ENCODE measurements around the gene RBPMS2.
"Not testable (repeated sequence)": the region's sequence is repeated elsewhere in the genome, so short reads cannot be mapped to it uniquely, and the experiment has no call there.

RBPMS2 gene

DNA sequence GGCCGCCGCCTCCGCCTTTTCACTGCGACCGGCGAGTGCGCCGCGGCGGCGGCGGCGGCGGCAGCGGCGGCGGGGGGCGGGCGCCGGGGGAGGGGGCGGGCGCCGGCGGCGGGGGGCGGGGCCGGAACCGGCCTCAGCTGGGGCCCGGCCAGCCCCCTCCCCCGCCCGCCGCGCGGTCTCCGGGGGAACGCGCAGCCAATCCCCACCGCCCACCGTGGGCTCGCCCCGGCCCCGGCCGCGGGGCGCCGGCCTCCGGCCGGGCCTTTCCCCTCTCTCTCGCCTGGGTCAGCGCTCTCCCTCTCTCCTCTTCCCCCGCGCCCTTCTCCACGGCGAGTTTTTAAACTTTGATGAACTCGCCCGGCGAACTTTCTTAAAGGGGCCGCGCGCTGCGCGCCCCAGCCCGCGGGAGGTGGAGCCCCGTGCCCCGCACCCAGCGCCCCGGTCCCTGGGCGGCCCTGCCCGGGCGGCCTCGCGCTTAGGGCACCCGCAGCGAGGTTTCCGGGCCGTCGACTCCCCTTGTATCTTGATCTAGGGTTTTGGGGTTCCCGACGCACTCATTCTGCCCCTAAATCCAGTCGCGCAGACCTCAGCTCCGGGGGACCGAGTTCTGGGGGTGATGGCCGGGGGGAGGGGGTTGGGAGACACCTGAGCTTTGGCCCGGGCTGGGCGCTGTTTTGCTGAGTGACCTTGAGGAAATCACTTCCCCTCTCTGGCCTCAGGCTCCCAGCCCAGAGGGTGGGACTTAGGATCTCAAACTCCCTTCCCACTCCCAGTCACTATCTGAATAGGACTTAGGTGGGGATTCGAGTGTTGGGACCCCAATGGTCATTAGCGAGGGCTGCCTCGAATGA lies at the start of gene RBPMS2:
TSS of gene RBPMS2 (minus strand) at position 39 of the 851 bp plus-strand sequence. CDS start 270 bp downstream, outside the sequence.
- peak; percentile 29 to 68 (median 41) for DNase-seq

DNA sequence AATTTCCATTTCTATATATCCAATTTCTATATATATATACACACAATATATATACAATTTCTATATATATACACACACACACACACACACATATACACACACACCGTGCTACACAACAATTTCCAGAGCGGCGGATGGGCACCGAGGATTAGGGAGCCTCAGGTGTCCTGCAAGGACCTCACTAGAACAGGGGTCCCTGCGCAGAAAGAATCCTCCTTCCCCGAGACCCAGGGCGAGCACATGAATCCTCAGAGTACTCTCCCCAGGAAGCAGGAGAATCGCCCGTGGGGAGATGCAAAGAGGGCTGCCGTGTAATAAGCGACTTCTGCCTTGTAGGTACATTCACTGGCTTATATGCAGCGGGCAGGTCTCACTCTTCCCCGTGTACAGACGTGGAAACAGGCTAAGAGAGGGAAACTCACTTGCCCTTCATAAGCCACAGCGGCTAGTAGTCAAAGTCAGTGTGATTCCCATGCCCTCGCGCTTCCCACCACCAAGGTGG lies 49.6 kb upstream of the RBPMS2 start:
- DNase-seq, result no peak

DNA sequence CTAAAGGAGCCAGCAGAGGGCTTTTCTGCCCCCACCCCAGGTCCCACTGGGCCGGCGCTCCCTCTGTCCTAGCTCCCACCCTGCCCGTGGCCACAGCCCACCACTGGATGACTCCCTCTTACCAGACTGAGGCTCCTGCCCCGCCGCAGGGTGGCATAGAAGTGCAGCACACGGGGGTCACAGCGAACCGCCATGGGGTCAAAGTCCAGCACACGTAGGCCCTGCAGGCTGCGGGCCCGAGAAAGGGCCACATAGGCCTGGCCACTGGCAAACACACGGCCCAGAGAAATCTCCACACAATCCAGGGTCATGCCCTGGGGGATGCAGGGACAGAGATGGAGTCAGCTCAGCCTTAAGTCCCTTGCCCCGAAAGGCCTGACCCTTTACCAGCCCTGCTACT lies 41.1 kb upstream of the RBPMS2 start:
- DNase-seq, result no peak

DNA sequence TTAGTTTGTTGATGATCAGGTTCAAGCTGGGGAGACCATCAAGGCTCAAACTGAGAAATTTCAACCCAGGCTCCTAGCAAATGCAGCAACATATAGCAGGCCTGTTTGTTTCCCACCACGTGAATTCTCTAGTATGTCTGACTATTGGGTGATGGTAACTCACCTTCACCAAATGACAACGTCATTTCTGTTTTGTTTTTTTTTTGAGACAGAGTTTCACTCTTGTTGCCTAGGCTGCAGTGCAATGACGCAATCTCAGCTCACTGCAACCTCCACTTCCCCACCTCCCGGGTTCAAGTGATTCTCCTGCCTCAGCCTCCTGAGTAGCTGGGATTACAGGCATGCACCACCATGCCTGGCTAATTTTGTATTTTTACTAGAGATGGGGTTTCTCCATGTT lies 39.6 kb upstream of the RBPMS2 start:
- DNase-seq, result not testable (repeated sequence)

DNA sequence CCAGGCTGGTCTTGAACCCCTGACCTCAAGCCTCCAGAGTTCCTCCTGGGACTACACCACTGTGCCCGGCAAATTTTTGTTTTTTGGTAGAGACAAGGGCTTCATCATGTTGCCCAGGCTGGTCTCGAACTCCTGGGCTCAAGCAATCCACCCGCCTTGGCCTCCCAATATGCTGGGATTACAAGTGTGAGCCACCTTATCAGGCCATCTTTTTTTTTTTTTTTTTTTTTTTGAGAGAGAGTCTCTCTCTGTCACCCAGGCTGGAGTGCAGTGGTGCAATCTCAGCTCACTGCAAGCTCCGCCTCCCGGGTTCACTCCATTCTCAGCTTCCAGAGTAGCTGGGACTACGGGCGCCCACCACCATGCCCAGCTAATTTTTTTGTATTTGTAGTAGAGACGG lies 38.9 kb upstream of the RBPMS2 start:
- DNase-seq, result not testable (repeated sequence)

DNA sequence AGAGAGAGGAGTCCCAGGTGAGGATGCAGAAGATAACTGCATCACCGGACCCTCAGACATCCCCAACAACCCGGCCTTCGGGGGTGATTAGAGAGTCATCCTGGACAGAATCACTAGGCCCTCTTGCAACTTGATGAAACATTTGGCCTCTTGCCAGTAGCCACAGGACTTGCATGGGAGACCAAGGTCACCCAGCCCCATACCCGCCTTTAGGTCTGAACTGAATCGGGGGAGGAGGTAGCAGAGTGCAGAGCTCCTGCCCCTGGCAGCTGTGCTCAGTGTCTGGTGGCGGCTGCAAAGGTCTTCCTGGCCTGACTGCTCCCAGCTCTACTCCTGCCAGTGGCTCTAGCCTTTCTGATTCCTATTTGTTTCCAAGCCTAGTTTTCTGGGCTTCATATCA lies 37.7 kb upstream of the RBPMS2 start:
- no peak for DNase-seq

DNA sequence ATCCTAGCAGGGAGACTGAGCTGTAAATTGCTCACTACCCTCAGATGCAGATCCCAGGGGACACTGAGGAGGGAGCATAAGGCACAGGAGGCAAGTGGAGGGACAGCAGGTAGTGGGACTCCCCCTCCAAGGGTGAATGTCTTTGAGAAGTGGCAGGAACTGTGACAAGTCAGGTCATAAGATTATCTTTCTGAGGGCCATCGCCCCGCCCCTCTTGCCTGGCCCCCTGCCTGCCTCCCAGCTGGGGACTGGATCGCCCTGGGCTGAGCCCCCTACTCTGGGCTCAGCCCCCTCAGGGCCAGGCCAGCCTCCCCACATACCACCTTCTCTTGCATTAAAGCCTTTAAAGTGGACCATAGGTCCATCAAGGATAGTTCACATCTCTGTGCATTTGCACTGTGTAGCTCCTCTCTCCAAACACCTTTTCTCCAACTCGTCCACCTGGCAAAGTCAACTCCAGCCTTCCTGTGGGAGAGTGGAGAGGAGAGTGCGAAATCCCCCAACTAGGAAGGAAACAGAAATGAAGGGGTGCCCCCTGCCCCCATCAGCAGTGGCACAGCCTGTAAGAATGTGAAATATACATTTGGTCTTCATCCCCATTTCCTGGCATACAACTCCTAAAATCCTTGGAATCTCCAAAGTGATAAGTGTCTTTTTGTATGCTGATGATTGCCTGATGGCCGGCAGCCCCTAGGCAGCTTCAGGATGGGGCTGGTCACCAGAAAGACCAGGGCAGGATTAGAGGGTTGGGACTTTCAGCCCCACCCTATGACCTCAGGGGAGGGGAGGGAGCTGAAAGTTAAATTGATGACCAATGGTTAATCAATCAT lies 35.3 kb upstream of the RBPMS2 start:
- no peak for DNase-seq

DNA sequence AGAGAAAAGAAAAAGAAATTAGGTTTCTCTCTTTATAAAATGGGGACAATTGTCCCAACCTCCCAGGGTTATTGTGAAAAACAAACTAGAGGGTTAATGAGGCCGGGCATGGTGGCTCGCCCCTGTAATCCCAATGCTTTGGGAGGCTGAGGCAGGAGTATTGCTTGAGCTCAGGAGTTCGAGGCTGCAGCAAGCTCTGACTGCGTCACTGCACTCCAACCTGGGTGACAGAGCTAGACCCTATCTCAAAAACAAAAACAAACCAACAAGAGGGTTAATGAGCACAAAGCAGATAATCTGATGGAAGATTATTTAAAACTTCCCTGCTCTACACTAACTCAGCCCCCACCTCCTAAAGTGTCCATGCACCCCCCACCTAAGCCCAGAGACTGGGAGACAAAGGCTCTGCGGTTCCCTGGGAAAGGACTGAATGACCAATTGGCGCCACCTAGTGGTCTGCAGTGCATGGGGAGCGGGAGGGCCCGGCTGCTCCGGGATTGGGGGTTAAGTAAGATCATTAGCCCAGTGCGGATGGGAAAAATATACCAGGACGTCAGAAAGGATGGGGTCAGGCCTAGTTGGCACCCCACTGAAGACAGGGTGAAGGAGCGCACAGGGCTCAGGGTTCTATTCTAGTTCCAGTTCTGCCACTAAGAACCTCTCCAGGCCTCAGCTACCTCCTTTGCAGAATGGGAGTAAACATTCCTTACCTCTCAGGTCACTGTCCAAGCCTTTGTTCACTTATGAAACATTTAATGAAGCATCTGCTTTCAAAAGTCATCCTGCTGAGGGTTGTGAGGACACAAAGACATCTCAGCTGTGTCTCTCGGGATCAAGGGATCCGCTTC lies 34.5 kb upstream of the RBPMS2 start:
- peak; percentile 77 to 92 (median 83) for DNase-seq

DNA sequence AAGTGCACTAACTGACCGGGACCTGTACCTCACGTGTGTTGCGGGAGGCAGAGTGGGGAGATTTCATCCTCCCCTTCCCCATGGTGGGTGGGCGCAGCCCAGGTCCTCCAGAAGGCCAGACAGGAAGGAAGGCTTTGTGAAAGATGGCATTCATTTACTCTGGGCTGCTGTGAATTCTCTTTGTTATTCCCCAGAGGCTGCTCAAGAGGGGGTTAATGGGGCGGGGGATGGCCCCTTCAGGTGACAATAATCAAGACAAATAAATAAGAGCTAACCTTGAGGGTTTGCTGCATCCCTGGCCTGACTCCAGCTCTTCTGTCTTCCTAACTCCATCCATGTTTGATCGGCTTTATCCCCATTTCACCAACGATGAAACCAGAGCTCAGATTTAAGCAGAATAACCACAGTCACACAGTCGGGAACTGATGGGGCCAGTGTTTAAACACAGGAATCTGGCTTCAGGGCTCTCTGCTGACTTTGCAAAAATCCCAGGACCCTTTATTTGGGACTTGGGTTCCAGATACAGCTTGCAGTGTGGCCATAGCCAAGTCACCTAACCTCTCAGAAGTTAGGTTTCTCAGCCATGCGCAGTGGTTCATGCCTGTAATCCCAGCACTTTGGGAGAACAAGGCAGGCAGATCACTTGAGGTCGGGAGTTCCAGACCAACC lies 33.5 kb upstream of the RBPMS2 start:
- DNase-seq, result no peak

DNA sequence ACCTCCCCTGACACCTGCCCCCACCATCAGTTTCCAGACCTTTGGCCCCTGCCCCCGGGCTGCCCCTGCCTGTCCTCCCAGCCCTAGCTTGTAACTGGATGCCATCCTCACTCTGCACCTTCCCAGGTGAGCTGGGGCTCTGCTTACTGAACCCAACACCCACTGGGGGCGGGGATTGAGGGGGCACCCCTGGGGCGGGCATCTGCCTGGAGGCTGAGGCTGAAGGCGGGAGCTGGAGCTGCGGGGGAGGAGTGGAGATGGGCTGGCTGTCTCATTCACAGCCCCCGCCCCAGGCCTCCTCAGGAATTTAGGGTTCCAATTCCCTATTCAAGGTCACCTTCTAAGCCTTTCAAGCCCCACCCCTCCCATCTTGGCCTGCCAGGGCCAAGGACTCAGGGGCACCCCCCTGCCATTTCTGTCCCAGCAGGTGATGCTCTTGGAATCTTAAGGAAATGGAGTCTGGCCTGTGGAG lies 32.4 kb upstream of the RBPMS2 start:
- no peak for DNase-seq

DNA sequence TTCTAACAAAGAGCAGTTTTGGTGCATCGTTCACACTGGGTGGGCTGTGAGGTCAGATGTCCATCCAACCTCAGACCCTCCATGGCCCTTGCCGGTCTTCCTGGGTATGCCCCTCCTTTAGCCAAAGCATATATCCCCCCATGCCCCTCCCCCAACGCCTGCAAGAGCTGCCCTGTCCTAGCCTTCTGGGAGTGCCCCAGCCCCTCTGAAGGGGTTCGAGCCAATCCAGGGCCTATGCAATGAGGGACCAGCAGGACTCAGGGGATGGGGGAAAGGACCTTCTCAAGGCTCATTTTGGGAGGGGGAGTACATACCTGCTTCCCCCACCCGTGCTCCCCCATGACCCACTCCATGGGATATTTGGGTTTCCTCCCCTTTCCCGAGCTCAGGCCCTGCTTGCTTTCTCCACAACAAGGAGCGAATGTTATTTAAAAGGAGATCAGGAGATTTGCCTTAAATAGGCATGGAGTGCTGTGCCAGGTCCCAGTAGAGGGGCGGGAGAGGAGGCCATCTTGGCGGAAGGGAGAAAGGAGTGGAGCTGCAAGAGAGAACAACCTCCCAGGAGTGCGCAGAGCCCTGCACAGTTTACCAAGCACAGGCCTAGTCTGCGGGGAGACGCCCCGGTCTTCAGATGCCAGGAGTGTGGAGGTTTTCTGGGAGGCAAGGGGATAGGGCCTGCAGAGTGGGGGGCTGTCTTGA lies 31.8 kb upstream of the RBPMS2 start:
- DNase-seq, result no peak

DNA sequence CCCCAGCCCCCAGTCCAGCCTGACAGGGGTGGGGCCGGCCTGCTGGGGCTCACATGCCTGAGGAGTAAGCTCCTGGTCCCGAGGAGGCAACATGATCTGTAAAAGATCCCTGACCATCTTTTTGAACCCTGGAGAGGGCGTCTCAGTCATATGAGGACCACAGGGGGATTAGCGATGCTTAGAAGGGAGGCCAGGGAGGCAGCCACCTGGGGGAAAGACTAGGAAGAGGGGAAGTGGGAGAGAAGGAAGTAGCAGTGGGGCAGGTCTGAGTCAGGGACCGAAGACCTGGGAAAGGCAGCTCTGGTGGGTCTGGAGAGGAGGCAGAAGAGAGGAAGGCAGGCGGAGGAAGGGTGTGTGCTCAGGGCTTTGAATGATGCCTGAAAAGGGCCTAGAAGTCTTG lies 31.1 kb upstream of the RBPMS2 start:
- no peak for DNase-seq

DNA sequence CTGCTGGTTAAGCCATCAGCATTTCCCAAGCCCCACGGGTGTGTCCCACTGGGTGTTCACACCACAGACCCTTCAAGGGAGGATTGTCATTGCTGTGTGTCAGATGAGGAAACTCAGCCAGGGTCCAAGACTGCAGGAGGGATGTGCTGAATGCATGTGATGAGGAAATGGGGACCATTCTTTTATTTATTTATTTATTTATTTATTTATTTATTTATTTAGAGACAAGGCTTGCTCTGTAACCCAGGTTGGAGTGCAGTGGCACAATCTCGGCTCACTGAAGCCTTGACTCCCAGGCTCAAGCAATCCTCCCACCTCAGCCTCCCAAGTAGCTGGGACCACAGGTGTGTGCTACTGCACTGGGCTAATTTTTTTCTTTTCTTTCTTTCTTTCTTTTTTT lies 29.2 kb upstream of the RBPMS2 start:
- DNase-seq, result no peak

DNA sequence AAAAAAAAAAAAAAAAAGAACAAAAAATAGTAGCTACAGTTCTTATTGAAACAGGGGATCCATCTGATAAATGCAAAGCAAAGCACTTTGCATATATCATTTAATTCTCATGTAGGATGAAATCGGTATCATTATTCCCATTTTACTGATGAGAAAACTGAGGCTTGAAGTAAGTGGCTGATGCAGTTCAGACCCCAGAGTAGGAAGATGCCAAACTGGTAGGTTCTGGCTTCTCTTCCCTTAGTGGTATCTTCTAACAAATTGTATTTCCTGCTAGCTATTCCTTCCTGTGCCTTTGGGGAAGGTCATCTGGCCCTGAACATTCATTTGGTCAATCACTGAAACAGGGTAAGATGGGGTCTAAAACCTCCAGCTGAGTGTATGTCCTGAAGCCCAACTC lies 28.1 kb upstream of the RBPMS2 start:
- no peak for DNase-seq

DNA sequence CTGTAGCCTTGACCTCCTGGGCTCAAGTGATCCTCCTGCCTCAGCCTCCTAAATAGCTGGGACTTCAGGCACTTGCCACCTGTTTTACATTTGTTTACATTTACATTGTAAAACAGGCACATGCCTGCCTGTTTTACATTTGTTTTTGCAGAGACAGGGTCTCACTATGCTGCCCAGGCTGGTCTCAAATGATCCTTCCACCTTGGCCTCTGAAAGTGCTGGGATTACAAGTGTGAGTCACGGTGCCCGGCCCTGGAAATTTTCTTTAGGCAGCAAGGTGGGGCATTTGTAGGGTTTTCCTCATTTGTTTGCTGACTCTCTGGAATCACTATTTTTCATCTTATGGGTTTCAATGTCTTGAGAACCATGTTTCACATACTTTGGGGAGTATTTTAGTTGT lies 25.1 kb upstream of the RBPMS2 start:
- DNase-seq, result peak in 1 of 3 donors; percentile 19

DNA sequence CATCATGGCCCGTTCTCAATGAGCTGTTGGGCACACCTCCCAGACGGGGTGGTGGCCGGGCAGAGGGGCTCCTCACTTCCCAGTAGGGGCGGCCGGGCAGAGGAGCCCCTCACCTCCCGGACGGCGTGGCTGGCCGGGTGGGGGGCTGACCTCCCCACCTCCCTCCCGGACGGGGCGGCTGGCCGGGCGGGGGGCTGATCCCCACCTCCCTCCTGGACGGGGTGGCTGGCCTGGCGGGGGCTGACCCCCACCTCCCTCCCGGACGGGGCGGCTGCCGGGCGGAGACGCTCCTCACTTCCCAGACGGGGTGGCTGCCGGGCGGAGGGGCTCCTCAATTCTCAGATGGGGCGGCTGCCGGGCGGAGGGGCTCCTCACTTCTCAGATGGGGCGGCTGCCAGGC lies 23.5 kb upstream of the RBPMS2 start:
- DNase-seq, result not testable (repeated sequence)

DNA sequence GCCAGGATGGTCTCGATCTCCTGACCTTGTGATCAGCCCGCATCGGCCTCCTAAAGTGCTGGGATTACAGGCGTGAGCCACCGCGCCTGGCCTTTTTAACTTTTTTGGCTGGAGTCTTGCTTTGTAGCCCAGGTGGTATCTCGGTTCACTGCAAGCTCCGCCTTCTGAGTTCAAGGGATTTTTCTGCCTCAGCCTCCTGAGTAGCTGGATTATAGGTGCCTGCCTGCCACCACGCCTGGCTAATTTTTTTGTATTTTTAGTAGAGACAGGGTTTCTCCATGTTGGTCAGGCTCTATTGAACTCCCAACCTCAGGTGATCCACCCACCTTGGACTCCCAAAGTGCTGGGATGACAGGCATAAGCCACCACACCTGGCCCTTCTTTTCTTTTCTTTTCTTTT lies 20.5 kb upstream of the RBPMS2 start:
- not testable (repeated sequence) for DNase-seq

DNA sequence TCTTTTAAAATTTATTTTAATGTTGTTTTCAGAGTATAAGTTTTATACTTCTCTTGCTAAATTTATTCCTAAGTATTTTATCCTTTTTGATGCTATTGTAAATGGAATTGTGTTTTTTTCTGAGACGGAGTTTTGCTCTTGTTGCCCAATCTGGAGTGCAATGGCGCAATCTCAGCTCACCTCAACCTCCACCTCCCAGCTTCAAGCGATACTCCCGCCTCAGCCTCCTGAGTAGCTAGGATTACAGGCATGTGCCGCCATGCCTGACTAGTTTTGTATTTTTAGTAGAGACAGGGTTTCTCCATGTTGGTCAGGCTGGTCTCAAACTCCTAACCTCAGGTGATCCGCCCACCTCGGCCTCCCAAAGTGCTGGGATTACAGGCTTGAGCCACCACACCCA lies 19.9 kb upstream of the RBPMS2 start:
- not testable (repeated sequence) for DNase-seq

DNA sequence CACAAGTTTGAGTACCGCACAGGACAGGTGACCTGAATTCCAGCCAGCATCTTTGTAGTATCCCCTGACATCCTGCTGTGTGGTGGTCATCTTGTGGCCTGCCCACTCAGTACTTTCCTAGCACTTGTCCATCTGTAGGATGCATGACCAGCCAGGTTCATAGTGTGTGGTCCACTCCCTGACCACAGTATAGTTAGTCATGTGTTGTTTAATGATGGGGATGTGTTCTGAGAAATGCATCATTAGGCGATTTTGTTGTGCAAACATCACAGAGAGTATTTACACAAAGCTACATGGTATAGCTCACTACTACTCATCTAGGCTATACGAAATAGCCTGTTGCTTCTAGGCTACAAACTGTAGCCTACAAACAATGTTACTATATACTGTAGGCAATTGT lies 16.9 kb upstream of the RBPMS2 start:
- no peak for DNase-seq

DNA sequence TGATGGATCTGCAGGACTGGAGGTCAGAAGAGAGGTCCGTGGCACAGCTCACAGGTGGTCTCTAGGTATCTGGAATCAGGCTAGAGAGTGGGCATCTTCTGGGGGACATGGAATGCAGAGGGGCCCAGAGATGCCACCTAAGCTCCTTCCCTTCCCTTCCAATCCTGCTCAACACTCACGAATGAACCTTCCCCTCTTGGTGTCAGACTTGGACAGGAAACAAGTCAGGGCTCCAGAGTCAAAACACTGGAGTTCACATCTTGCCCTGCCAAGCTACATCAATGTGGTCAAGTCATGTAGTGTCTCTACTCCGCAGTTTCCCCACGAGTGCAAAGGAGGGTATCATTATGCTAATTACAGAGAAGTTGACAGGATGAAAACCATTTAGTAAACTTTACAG lies 16.0 kb upstream of the RBPMS2 start:
- no peak for DNase-seq

DNA sequence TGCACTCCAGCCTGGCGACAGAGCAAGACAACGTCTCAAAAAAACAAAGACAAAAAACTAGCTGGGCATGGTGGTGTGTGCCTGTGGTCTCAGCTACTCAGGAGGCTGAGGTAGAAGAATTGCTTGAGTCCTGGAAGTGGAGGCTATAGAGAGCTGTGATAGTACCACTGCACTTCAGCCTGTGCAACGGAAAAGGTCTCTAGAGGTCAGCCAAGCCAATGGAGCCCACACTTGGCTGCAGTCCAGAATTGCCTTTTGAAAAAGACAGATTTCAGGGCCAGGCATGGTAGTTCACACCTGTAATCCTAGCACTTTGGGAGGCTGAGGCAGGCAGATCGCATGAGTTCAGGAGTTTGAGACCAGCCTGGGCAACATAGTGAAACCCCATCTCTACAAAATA lies 8.4 kb upstream of the RBPMS2 start:
- no peak for DNase-seq

DNA sequence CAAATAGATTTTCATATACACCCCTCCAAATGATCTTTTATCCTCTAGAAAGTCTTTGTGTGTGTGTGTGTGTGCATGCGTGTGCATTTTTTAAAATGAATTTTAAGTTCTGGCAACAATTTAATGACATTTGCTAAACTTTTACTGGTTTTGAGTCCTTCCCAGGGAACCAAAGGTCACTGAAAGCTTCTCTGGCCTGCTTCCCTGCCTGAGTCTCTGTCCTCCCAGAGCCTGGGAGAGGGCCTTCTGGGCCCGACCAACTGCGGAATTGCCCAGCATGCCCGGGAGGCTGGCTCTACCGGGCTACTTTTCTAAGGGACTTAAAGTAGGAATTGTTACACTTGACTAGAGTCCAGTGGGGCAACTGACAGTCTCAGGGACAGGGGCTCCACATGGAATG lies 7.4 kb upstream of the RBPMS2 start:
- no peak for DNase-seq

Data from suppressor macrophage treated with lipopolysaccharide for 1 hour (primary cell).